Right forelimb (tissue), 1 donor: Measurements from ENCODE around the gene MORN3.
"Not testable (repeated sequence)": the region's sequence is repeated elsewhere in the genome, so short reads cannot be mapped to it uniquely, and the experiment has no call there.

Experiments used
- DNase-seq: peaks from one replicate; pipeline ENCODE4 v3.0.0-alpha.2; 2018

MORN3 gene, protein sequence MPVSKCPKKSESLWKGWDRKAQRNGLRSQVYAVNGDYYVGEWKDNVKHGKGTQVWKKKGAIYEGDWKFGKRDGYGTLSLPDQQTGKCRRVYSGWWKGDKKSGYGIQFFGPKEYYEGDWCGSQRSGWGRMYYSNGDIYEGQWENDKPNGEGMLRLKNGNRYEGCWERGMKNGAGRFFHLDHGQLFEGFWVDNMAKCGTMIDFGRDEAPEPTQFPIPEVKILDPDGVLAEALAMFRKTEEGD

DNA sequence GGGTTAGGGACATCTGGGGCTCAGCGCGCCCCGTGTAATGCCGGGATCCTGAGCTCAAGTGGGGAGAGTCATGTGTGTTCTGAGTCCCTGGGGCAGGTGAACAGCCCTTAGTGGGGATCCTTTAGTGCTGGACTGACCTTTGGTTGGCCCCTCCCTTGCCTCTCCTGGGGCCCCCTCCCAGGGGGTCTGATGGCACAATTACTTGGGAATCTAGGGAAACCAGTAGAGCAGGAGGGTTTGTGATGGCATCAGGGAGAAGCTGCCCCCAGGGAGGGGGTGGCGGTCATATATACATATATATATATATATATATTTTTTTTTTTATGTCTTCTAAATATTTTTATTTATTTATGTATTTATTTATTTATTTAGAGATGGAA is at the start of gene MORN3:
Gene MORN3 (minus strand): TSS at position 134 of the 380 bp plus-strand sequence. CDS start 171 bp downstream, outside the sequence.
- no peak for DNase-seq

DNA sequence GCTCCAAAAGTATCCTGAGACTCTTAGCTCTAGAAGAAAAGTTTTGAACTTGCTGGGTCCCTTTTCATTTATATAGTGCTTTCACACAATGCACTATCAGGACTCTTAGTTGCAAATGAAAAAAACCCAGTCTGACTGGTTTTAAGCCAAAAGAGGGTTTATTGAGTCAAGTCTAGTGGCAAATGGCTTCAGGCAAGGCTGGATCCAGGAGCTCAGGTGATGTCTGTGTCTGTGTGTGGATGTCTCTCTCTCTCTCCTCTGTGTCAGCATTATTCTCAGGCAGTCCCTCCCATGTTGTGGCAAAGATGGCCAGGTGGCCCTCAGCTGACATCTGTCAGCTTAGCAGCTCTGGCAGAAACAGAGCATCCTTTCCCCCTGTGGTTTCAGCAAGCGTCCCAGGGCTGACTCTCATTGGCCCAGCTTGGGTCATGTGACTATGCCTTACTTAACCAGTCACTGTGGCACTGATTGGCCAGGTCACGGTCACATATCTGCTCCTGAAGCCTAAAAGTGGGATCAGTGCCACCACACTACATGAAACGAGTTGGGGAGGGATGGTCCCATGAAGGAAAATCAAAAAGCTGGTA is 49.3 kb upstream of the MORN3 start:
- no peak for DNase-seq

DNA sequence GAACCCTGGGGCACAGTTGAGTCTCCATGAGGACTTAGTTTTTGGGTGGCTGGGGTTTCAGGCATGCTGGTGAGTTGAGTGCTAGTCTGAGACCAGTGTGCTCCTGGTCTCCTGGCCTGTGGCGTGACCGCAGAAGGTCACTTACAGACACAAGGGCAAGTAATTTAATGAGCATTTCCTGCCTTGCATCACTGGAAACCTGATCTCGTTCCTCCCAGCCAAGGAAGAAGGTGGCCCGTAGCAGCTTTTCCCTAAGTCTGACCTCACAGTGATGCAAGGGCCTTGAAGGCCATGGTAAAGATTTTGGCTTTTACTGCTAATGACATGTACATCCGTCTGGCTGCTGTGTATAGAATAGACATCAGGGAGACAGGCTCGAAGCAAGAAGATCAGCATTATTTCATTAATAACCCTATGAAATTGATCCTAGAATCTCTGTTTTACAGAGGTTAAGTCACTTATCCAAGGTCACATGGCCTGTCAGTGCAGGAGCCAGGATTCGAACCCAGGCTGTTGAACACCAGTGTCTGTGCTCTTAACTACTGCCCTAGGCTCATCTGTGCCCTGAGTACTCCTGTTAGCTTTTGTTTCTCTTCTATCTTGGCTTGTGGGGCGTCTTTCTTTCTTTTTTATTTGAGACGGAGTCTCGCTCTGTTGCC is 47.7 kb upstream of the MORN3 start:
- DNase-seq, result no peak

DNA sequence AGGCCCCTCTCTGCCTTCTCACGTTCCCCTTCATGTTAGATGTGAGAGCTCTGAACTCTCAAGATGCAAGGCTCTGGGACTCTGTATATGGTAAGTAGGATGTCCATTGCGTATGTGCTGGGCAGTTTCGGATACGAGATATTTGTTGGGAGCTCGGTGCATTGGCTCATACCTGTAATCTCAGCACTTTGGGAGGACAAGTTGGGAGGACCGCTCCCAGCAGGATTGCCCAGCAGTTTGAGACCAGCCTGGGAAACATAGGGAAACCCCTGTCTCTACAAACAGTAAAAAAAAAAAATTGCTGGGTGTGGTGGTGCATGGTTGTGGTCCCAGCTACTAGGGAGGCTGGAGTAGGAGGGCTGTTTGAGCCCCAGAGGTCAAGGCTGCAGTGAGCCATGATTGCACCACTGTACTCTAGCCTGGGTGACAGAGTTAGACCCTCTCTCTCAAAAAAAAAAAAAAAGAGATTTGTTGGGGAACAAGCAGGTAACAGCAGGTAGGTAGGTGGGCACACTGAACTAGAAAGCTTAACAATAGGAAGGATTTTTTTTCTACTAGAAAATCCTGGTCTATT is 46.5 kb upstream of the MORN3 start:
- DNase-seq, result no peak

DNA sequence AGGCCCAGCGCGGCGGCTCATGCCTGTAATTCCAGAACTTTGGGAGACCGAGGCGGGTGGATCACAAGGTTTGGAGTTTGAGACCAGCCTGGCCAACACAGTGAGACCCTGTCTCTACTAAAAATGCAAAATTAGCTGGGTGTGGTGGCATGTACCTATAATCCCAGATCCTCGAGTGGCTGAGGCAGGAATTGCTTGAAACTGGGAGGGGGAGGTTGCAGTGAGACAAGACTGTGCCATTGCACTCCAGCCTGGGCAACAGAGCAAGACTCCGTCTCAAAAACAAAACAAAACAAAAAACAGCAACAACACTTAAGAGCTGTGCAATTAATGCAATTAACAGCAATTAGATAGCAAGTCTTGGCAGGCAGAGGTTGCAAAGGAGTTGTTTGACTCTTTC is 45.6 kb upstream of the MORN3 start:
- DNase-seq, result not testable (repeated sequence)

DNA sequence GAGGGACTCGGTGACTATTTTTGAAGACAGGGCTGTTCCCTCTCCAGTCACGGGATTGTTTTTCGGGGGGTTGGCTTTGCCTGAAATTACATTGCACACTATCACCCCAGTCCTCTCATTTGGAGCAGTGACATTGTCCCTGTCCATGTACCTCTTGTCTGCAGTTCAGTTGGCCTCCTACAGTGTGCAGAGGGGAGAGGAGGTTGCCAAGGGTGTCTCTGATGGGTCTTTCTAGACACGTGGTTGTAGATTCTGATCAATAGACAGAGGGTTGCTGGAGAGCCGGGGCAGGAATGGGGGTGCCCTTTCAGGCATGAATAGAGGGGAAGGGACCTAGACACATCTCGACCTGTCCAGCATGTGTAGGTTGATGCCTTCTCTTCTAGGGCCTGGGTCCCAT is 44.3 kb upstream of the MORN3 start:
- no peak for DNase-seq

DNA sequence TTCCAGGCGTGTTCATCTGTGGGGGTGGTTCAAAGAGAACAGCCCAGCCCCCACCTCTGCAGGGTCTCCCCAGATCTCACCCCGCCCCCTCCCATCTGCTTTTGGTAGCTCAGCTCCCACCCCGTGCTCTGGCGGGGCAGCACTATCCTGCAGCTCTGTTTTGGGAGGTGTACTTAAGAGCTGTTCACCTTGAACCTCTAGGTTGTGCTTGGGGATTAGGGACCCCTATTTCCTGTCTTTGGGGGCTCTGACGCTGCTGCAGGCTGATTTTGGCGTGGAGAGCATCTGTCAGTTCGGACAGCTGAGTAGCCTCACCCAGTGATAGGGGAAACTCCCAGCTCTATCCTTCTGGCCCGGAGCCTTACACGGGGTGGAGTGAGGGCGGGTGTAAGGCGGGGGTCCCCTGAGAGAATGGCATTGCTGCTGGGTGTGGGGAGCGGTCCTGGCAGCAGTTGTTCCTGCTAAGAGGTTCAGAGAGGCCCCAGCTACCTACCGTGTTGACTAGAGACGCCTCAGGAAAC is 43.9 kb upstream of the MORN3 start:
- peak; percentile 57 for DNase-seq

DNA sequence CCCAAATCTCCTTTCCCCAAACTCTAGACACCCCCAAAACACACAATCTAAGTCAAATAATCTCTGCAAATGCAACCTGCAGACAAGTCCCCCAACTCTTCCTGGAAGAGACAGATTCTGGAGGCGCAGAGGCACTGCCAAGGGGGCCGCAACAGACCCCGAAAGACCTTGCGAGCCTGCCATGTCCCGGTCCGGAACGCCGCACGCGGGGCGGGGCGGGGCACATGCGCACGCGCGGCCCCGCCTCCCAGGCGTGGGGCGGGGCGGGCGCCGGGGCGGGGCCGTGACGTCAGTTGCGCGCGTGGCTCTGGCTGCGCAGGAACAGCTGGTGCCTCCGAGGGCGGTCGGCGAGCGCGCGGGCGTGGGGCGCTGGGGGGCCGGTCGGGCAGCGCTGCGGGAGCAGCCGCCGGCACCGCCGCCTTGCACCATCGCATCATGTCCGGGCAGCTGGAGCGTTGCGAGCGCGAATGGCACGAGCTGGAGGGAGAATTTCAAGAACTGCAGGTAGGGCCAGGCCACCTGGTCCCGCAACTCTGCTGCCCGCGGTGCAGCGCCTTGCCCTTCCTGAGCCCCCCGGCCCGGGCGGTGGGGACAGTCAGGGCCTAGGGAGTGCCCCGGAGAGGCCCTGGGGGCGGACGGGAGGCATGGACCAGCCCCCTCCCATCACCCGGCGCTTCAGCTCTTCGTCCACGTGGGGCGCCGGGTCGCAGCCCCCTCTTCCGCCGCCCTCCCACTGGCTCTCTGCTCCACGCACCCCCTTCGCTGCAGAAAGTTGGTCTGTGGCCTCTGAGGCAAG is 43.2 kb upstream of the MORN3 start, which contains the start of gene TMEM120B:
Gene TMEM120B (plus strand): TSS at position 292 of the 796 bp plus-strand sequence. CDS start 144 bp downstream, at position 436.
- DNase-seq, result peak; percentile 93

DNA sequence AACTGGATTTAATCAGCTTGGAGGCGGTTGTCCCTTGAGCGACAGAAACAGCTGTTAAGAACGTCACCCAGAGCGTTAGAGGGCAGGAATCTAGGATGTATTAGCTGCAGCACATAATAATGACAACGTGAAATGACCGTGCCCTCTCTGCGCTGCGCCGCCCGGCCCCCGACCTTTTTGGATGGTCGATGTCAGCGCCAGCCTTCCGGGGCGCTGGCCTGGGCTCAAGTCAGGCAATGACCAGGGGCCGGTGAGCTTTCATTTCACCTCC is 42.7 kb upstream of the MORN3 start:
- DNase-seq, result peak; percentile 78

DNA sequence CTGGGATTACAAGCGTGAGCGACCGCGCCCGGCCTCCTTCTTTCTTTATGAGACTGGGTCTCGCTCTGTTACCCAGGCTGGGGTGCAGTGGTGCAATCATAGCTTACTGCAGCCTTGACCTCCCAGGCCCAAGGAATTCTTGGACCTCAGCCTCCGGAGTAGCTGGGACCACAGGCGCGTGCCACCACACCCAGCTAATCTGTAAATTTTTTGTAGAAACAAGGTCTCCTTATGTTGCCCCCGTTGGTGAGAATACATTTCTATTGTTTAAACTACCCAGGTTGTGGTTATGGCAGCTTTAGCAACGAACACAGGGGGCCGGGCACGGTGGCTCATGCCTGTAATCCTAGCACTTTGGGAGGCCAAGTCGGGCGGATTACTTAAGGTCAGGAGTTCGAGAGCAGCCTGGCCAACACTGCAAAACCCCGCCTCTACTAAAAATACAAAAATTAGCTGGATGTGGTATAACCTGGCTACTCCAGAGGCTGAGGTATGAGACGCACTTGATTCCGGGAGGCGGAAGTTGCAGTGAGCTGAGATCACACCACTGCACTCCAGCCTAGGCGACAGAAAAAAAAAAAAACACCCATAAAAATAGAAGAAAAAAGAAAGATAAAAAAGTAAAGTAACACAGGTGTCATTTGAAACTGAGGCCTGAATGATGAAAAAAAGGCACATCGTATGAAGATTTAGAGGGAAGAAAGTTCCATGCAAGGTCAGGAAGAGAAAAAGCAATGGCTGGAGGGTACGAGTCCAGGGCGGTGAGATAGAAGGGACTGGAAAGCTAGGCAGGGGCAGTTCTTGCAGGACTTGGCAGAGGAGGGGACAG is 42.1 kb upstream of the MORN3 start:
- no peak for DNase-seq

DNA sequence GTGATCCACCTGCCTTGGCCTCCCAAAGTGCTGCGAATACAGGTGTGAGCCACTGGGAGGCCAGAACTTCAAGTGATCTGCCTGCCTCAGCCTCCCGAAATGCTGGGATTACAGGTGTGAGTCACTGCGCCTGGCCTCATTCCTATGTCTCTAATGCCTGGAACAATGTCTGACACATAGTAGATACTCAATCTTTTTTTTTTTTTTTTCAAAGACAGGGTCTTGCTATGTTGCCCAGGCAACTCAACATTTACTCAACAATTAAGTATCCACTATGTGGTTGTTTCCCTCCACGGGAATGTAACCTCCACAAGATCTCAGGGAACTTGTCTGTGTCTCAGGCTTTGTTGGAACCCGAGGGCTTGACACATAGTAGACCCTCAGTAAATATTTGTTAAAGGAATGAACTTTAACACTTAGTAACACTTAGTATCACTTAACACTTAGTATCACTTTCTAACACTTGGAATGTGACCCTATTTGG is 40.1 kb upstream of the MORN3 start:
- no peak for DNase-seq

DNA sequence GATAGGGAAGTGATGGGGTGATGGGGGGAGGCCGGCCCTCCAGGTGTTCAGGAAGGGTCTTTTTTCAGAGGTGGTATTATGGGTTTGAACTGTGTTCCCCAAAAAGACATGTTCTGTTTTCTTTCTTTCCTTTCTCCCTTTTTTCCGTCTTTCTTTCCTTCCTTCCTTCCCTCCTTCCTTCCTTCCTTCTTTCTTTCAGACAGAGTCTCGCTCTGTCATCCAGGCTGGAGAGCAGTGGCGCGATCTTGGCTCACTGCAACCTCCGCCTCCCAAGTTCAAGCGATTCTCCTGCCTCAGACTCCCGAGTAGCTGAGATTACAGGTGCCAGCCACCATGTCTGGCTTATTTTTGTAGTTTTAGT is 39.6 kb upstream of the MORN3 start:
- DNase-seq, result not testable (repeated sequence)

DNA sequence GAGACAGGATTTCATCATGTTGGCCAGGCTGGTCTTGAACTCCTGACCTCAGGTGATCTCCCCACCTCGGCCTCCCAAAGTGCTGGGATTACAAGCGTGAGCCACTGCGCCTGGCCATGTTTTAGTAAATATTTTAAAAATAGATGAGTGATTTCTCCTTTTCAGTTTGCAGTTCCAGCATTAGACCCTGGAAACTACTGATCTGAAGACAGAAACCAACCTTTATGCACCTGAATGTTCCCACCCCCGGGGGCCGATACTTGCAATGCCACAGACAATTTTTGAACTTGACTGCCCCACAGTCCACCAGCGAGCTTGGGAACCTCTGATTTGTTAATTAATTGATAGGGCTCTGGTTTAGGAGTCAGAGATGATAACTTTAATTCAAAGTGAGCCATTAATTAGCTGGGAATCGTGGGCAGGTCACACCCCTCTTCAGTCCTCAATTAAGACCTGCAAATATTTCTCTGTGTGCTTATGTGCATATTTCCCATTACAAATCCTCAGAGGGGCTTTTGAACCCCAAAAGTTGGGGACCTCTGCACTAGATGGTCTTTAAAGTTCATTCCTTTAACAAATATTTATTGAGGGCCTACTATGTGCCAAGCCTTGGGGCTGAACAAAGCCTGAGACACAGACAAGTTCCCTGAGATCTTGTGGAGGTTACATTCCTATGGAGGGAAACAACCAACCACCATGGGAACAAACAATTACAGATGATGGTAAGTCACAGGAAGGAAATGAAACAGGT is 39.0 kb upstream of the MORN3 start:
- DNase-seq, result no peak

DNA sequence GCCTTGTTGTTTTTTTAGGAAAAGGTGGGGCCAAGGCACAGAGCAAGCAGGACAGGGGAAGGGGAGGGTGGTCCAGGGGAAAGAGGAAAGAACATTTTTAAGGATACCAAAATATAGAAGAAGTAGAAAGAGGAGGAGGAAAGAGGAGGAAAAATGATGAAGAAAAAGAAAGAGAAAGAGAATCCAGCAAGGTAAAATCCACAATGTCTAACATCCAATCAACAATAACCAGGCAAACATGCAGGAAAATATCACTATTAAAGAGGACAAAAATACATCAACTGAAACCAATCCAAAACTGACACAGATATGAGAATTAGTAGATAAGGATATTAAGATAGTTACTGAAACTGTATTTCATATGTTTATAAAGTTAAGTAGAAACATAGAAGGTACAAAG is 36.1 kb upstream of the MORN3 start:
- no peak for DNase-seq

DNA sequence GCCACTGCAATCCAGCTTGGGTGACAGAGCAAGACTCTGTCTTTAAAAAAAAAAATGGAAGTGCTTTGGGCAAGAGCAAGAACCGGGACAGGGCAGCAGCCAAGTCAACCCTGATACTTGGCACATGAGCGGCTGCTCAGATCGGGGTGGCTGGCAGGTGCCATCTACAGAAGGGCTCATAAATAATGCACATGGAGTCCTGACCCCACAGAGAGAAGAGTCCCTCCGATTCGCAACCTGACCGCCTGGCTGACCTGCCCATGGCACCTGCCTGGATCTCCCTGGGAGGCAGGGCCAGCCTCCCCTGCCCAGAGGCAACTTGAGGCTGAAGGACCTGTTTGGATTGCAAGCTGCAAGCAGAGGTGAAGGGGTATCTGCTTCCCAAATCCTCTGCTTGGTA is 33.5 kb upstream of the MORN3 start:
- DNase-seq, result no peak

DNA sequence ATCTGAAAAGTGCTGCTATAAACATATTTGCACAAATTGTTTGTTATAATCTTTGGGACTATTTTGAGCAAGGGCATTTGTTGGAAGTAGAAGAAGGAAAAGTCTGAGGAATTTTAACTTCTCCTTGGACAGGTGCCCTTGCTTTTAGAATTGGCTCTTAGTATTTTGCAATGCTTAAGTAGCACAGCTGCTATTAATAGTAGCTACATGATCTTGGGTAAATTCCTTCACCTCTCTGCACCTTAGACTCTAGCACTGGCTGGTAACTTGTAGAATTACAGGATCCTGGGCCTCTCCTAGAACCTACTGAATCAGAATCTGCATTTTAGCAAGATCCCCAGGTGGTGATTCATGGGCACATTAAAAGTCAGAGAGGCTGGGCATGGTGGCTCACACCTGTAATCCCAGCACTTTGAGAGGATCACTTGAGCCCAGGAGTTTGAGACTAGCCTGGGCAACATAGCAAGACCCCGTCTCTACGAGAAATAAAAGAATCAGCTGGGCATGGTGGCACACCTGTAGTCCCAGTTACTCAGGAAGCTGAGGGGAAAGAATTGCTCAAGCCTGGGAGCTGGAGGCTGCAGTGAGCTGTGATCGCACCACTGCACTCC is 32.3 kb upstream of the MORN3 start:
- no peak for DNase-seq

DNA sequence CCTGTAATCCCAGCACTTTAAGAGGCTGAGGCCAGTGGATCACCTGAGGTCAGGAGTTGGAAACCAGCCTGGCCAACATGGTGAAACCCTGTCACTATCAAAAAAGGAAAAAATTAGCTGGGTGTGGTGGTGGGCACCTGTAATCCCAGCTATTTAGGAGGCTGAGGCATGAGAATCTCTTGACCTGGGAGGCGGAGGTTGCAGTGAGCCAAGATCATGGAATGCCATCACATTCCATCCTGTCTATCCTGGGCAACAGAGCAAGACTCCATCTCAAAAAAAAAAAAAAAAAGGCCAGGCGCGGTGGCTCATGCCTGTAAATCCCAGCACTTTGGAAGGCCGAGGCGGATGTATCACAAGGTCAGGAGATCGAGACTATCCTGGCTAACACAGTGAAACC is 28.4 kb upstream of the MORN3 start:
- DNase-seq, result not testable (repeated sequence)

DNA sequence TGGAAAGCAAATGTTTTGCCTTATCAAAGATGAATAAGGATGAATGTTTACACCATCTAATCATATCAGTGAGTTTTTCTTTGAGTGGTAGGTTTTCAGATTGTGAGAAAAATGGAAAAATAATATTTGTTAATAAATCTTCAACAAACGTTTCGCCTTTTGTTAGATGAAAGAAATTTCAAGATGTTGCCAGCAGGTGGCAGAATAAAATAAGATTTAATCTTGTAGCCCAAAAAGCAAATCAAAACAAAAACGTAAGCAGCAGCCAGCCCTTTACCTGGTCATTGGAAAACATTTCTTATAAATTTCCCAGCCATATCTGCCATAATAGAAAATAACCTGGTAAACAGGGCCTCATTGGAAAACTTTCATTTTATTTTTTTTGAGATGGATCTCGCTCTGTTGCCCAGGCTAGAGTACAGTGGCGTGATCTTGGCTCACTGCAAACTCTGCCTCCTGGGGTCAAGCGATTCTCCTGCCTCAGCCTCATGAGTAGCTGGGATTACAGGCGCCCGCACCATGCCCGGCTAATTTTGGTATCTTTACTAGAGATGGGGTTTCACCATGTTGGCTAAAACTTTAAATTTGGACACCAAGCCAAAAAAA is 27.7 kb upstream of the MORN3 start:
- no peak for DNase-seq

DNA sequence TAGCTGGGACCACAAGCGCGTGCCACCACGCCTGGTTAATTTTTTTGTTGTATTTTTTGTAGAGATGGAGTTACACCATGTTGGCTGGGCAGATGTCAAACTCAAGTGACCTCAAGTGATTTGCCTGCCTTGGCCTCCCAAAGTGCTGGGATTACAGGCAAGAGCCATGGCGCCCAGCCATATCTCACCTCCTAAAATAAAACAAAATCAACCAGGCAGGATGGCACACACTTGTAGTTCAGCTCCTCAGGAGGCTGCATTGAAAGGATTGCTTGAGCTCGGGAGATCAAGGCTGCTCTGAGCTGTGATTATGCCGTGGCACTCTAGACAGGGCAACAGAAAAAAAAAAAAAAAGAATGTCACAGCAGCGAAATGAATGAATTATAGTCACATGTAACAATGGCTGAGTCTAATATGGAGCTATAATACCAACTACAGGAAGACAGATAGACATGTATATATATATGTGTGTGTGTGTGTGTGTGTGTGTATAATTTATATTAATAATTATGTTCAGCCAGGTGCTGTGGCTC is 23.8 kb upstream of the MORN3 start:
- DNase-seq, result no peak

DNA sequence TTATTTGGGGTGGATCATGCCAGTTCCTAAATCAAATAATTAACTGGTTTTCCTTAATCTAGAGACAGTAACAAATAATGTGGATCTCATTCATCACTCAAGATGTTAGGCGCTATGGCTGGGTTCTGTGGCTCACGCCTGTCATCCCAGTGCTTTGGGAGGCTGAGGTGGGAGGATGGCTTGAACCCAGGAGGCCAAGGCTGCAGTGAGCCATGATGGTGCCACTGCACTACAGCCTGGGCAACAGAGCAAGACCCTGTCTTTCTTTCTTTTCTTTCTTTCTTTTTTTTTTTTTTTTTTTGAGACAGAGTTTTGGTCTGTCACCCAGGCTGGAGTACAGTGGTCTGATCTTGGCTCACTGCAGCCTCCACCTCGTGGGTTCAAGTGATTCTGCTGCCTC is 23.3 kb upstream of the MORN3 start:
- not testable (repeated sequence) for DNase-seq
